ENCODE results near the gene ADH1B.

- no peak for TF ChIP-seq CTCF (IDR thresholded peaks at IDR 0.05)
- TF ChIP-seq USF2 (IDR thresholded peaks at IDR 0.05) = no peak
- TF ChIP-seq, protein P1, sequence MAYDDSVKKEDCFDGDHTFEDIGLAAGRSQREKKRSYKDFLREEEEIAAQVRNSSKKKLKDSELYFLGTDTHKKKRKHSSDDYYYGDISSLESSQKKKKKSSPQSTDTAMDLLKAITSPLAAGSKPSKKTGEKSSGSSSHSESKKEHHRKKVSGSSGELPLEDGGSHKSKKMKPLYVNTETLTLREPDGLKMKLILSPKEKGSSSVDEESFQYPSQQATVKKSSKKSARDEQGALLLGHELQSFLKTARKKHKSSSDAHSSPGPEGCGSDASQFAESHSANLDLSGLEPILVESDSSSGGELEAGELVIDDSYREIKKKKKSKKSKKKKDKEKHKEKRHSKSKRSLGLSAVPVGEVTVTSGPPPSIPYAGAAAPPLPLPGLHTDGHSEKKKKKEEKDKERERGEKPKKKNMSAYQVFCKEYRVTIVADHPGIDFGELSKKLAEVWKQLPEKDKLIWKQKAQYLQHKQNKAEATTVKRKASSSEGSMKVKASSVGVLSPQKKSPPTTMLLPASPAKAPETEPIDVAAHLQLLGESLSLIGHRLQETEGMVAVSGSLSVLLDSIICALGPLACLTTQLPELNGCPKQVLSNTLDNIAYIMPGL (CRISPR knock-in tag; IDR thresholded peaks at IDR 0.05; ENCODE audit: borderline replicate concordance) = no peak
- TF ChIP-seq POLR2AphosphoS2 (conservative IDR thresholded peaks at IDR 0.05; ENCODE audit: low read length) = no peak
These were observed 20.3 kb downstream of the ADH1B start for GRCh38 chr4:99300934-99301333.

All from A549 (cell line).